Type B pancreatic cell (in vitro differentiated cells): ENCODE measurements around the gene CRIP1. TPM values are rescaled to one million over a fixed set of nuclear protein-coding genes. Genes with fewer than 3 reads are reported as not detected.

Experiments used
- DNase-seq: peaks from one replicate; pipeline ENCODE4 v3.0.0; 2021; ENCODE audit warnings: mixed read lengths; ENCODE audit not compliant: unreplicated experiment; ENCODE audit errors: extremely low spot score
- H3K27ac Mint-ChIP-seq: 2 replicates; pipeline ENCODE4 v1.8.0; 2021; ENCODE audit warnings: mild to moderate bottlenecking, mixed read lengths
- H3K27me3 Mint-ChIP-seq: 2 replicates; pipeline ENCODE4 v1.8.0; 2021; ENCODE audit warnings: mixed read lengths
- H3K36me3 Mint-ChIP-seq: 2 replicates; pipeline ENCODE4 v1.8.0; 2021; ENCODE audit warnings: mixed read lengths
- H3K4me1 Mint-ChIP-seq: one replicate; pipeline ENCODE4 v1.8.0; 2021; ENCODE audit warnings: mixed read lengths; ENCODE audit not compliant: unreplicated experiment
- H3K4me3 Mint-ChIP-seq: 2 replicates; pipeline ENCODE4 v1.8.0; 2021; ENCODE audit warnings: mild to moderate bottlenecking, mixed read lengths
- H3K9me3 Mint-ChIP-seq: 2 replicates; pipeline ENCODE4 v1.8.0; 2021; ENCODE audit warnings: mixed read lengths
- CTCF ChIP-seq: fragments of 200-600 bp; sonication (generic); conservative IDR thresholded peaks from 2 replicates; pipeline ENCODE4 v1.5.0; 2021; ENCODE audit warnings: antibody characterized with exemption, mild to moderate bottlenecking
- total RNA-seq: library from RNA; stranded (reverse); gene quantifications from 2 replicates; pipeline ENCODE4 v1.2.1, GENCODE V29; 2021; ENCODE audit warnings: low replicate concordance

The CRIP1 gene
- total RNA-seq, 1 donor from 2014 or later = 15.4 TPM

DNA sequence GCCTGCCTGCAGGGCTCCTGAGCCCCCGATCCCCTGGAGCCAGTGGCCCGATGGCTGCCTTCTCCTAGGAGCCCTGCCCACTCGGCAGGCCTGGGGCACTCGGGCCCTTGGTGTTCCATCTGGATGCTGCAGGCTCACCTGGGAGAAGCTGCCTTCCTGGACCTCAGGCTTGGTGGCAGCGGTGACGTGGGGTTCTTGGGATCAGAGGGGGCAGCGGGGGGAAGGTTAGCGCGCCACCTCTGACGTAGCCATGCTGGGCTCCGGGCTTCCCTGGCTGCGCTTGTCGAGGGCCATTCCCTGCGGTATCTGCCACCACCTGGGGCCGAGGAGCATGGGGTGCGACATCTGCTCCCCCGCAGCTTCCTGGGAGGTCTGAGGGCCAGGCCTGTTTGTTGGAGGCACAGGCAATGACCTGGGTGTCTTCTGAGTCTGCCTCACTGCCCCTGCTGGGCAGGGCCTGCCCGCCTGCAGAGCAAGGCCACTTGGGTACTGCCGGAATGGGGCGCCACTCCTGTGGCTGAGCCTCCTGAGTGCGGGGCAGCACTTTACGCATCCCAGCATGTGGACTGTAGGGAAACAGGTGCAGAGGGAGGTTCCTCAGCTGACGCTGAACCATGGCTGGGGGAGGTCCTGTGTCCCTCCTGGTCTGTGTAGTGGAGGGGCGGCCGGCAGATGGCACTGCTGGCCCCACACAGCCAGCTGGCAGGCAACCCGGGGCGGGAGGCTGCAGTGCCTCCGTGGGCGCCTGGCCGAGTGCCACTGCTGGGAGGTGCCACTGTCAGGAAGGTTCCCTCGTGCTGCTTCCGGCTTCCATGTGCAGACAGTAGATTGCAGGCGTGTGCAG, 46.8 kb upstream of the CRIP1 start:
- Mint-ChIP-seq H3K4me3 (no peak overlapping the region), H3K36me3 (peaks cover 10% of the 10 kb centered on the region), H3K4me1 (peaks cover 4% of the 10 kb centered on the region)

GRCh38 chr14:105440554-105440900, 46.2 kb upstream of the CRIP1 start:
- Mint-ChIP-seq H3K27me3 (no peaks in the 10 kb centered on the region), H3K9me3 (no peaks in the 10 kb centered on the region), H3K4me3 (no peak overlapping the region), H3K4me1 (peaks cover 4% of the 10 kb centered on the region), H3K27ac (no peak overlapping the region), H3K36me3 (peaks cover 7% of the 10 kb centered on the region)
- no peak for TF ChIP-seq CTCF
- no peak for DNase-seq

More for the DNA sequence above, 46.8 kb upstream of the CRIP1 start:
- H3K9me3 Mint-ChIP-seq = no peaks in the 10 kb centered on the region
- TF ChIP-seq CTCF = no peak
- DNase-seq = no peak
- H3K27me3 Mint-ChIP-seq = no peaks in the 10 kb centered on the region
- no peak overlapping the region for H3K27ac Mint-ChIP-seq

DNA sequence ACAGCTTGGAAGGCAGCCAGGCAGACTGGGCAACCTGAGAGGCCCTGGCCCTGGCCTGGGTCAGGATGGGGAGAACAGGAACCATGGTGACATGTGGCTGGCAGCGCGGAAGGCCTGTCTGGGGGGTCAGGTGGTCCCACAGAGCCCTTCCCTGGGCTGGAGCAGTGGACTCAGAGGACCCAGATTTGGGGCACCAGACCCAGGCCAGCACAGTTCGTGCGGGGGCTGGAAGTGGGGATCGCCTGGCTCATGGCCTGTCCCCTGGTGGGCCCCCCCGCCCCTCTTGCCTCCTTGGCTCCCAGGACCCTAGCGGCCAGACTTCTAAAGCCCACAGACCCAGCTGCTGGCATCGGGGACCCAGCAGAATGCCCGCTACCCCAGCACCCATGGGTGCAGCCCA, 45.7 kb upstream of the CRIP1 start:
- Mint-ChIP-seq H3K27me3 (no peaks in the 10 kb centered on the region), H3K9me3 (no peaks in the 10 kb centered on the region), H3K36me3 (peaks cover 4% of the 10 kb centered on the region), H3K27ac (no peak overlapping the region), H3K4me3 (no peak overlapping the region), H3K4me1 (peaks cover 4% of the 10 kb centered on the region)
- no peak for DNase-seq
- no peak for TF ChIP-seq CTCF

GRCh38 chr14:105442125-105442524, 44.6 kb upstream of the CRIP1 start:
- no peaks in the 10 kb centered on the region for H3K9me3 Mint-ChIP-seq
- DNase-seq = no peak
- no peak overlapping the region for H3K27ac Mint-ChIP-seq
- H3K27me3 Mint-ChIP-seq = no peaks in the 10 kb centered on the region
- no peak for TF ChIP-seq CTCF
- peaks cover 4% of the 10 kb centered on the region for H3K4me1 Mint-ChIP-seq
- no peak overlapping the region for H3K4me3 Mint-ChIP-seq
- no peaks in the 10 kb centered on the region for H3K36me3 Mint-ChIP-seq

DNA sequence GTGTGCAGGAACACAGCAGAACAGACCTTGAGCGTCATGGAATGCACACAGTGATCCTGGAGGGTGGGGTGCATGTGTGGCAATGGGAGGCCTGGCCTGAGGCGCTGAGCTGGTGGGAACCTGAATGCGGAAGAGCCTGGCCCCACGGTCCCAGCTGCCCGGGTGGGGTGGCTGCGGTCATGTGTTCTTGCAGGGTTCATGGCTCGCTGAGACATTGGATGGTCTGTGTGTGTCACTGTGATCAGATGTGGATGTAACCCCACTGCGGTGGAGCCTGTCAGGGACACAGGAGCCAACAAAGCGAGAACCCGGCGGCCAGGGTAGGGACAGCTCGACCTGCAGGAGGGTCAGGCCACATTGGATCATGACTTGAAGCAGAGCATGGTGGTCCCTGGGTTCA, 43.9 kb upstream of the CRIP1 start:
- no peak for DNase-seq
- Mint-ChIP-seq H3K27ac (no peak overlapping the region), H3K9me3 (no peaks in the 10 kb centered on the region), H3K4me1 (peaks cover 4% of the 10 kb centered on the region), H3K4me3 (no peak overlapping the region), H3K36me3 (no peaks in the 10 kb centered on the region), H3K27me3 (no peaks in the 10 kb centered on the region)
- TF ChIP-seq CTCF = no peak
